HG02852 (cell line): ENCODE data around the gene CCN6.
"Not testable (repeated sequence)": the region's sequence is repeated elsewhere in the genome, so short reads cannot be mapped to it uniquely, and the experiment has no call there.

Experiments used
- ATAC-seq: cut with Tn5 transposase; IDR thresholded peaks from one replicate; pipeline ENCODE4 v1.9.1; 2021; ENCODE audit warnings: mild to moderate bottlenecking, moderate library complexity; ENCODE audit not compliant: unreplicated experiment

The CCN6 gene

DNA sequence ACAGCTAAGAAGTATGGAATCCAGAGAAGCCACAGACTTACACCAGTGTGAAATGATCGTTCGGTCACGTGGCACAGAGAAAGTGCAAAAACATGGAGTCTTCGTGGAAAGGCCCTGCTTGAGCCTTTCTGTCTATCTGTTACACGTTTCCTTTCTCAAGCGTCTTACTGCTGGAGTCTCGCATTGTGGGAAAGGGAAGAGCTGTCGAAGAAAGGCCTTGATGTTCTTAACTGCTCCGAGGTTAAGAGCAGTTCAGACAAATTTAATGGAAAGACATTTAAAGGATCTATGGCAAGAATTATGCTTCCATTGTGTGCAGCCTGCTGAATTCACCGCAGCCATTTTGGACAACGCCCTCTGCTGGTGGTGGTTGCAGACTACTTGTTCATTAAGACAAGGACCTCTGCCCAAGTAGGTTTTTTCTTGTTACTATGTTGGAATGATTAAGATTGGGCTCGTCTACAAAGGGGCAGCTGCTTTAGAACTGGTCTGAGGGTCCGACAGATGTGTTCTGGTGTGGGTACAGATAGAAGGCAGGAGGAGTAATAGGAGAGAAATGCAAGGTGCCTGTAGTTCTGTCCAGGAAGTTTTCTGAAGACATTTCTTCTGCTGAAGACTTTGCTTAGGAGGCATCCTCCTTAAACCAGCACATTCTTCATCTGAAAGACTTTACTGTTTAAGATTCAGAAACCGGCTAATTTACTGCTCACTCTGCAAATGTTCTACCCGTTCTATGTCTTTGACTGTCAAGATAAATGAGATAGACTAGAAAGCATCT lies 24.7 kb upstream of the CCN6 start:
- ATAC-seq = peak; percentile 61

- ATAC-seq = no peak
These were observed 23.5 kb upstream of the CCN6 start for GRCh38 chr6:112030206-112030960.

DNA sequence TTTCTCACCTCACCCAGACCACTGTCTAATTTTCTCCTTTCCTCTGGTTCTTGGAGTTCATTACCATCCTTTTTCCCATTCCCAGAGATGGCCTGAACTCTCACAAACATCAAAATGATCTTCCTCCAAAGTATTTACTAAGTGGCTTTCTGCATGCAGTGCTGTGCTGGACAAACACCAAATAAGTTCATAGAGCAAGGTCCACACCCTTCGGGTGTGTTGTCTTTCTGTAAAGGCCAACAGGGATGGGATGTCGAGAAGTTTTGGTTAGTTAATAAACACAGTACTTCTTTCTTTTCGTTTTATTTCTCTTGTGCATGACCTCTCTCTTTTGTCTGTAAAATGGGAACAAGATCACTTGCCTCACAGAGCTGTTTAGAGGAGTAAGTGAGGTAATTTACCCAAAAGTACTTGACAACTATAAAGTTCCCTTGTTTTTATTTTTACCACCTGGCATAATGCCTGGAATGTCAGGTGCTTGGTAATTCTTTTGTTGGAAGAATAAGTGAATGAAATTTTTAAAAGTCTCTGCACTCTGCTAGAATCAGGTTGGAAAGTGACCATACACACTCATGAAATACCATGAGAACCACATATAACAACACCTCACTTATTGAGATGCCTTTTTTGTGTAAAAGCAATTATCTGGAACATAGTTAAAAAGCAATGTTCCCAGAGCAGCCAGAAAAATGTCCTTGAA lies 22.8 kb upstream of the CCN6 start:
- no peak for ATAC-seq

- no peak for ATAC-seq
These were observed 21.9 kb upstream of the CCN6 start for GRCh38 chr6:112031960-112032359.

DNA sequence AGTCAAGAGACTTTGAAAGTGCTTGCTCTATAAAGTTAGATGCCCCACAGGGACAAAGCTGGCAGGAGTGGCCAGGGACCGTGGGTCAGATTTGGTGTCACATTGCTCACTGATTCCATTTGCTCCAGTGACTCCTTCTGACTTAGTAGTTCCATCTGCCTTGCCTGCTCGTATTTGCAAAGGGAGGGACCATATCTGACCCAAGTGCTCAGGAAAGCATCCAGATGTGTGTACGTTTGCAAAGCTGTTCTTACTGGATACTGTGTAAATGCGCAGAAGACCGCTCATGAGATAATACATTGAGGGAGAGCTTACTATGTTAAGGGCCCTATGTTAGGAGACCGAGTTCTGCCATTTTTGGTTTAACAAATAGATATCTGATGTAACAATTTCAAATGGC lies 21.2 kb upstream of the CCN6 start:
- ATAC-seq = no peak

DNA sequence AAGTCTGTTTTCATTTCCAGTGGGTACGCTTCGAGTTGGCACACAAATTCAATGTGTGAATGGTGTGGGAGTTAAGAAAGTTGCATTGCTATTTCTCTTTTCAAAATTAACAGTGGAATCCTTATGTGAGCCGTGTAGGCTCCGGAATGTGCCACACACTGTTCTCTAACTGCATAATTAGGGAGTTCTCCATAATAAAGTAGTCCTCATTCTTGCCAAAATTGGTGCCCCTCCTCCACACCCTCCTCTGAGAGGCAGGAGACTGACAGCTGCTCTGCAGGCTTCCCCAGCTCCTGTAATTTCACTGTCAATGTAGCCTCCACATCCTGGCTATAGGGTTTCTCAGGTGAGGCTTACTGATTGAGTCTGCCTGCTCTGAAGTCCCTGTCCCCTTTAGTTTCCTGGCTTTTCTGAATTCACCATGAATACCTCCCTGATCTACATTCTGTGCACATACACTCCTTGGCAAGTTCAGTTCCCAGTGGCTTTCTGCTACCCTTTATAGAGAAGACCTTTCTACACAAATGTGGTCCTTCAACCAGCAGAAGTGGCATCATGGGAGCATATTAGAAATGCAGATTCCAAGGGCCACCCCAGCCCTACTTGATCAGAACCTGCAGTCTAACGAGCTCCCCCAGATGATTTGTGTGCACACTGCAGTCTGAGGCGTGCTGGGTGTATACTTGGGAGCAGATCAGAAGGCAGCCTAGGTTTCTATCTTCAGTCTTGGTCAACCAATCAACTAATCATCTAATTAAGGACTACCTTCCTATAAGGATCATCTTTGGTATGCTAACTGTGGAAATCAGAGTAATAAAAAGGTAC lies 19.9 kb upstream of the CCN6 start:
- ATAC-seq = no peak

DNA sequence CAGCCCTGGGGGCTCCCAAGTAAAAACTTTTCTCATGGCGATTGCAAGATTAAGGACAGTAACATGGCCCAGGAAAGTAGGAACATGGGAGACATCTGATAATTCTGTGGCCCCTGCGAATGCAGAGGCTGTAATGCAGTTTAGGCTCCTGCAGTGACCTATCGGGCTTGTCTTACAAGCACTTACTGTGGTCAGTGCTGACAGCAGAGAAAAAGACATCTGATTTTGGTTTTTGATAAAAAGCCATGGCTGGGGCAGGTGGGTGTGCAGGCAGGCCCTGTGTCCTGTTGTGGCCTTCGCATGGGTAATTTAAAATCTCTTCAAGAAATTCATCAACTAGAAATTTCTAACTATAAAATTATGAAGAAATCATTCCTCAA lies 19.3 kb upstream of the CCN6 start:
- ATAC-seq = no peak

DNA sequence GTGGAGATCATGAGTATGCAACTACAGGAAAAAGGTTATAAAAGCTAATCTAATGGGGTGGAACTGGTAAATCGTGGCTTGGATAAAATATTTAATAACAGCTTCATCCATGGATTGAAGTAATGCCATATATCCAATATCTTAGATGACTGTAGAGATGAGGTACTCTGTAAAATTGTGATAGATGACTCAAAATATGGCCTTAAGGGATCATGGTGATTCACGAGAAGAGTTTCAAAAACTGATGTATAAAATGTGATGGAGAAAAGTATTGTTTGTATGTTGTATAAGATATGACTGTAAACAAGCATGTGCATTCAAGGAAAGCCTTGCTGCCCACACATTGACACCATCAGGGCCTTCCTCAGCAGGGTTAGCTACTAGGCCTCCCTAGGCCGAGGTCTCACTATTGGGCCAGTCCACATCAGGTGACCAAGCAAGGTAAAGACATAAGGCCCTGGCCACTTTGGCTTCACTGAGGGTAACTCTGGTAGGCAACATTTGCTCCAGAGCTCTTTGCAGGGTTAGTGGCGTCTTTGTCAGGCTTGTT lies 17.7 kb upstream of the CCN6 start:
- no peak for ATAC-seq

GRCh38 chr6:112037783-112038216 lies 16.1 kb upstream of the CCN6 start:
- ATAC-seq = no peak

DNA sequence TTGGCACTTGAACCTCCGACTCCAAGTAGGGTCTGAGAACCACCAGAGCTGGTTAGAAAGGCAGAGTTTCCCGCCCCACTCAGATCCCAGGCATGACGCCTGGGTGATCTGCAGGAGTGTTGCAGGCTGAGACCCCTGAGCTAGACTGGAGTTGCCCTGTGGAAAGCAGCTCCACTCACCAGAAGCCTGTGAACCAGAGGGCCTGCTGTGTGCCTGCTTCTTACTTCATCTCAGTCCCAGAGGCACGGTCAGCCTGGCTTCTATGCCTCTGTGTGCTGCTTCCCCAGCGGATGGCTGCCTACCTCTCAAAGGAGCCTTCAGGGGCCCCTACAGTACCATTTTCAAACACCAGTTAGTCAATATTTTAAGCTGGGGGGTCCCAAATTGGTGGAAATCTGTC lies 15.6 kb upstream of the CCN6 start:
- no peak for ATAC-seq

GRCh38 chr6:112038756-112039430 lies 15.0 kb upstream of the CCN6 start:
- ATAC-seq = no peak

DNA sequence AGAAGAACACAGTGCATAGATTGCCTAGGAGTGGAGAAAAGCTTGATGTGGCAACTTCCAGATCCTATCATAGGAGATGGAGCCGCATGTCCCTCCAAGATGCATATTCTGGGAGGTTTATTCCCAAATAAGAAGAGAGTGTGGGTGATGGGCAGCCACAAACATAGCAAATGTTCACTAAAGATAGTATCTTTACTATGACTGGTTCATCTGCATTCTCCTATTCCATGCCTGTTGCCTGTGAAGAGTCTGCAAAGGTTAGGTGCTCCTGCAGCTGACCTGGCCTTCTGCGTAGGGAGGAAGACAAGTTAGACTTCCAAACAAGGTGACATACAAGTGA lies 14.5 kb upstream of the CCN6 start:
- ATAC-seq = no peak

GRCh38 chr6:112040956-112041355 lies 12.9 kb upstream of the CCN6 start:
- no peak for ATAC-seq

GRCh38 chr6:112041535-112041934 lies 12.4 kb upstream of the CCN6 start:
- no peak for ATAC-seq

- peak; percentile 84 for ATAC-seq
These were observed 10.6 kb upstream of the CCN6 start for GRCh38 chr6:112043032-112044007.

- no peak for ATAC-seq
These were observed 9.7 kb upstream of the CCN6 start for GRCh38 chr6:112044196-112044595.

- ATAC-seq = no peak
These were observed 9.0 kb upstream of the CCN6 start for GRCh38 chr6:112044856-112045255.

- ATAC-seq = not testable (repeated sequence)
These were observed 6.4 kb upstream of the CCN6 start for GRCh38 chr6:112047523-112047922.
